ENCODE results near the gene KCTD2.
A peak's percentile ranks its signal among the peaks of the same experiment; 100 is the strongest.

The KCTD2 gene

DNA sequence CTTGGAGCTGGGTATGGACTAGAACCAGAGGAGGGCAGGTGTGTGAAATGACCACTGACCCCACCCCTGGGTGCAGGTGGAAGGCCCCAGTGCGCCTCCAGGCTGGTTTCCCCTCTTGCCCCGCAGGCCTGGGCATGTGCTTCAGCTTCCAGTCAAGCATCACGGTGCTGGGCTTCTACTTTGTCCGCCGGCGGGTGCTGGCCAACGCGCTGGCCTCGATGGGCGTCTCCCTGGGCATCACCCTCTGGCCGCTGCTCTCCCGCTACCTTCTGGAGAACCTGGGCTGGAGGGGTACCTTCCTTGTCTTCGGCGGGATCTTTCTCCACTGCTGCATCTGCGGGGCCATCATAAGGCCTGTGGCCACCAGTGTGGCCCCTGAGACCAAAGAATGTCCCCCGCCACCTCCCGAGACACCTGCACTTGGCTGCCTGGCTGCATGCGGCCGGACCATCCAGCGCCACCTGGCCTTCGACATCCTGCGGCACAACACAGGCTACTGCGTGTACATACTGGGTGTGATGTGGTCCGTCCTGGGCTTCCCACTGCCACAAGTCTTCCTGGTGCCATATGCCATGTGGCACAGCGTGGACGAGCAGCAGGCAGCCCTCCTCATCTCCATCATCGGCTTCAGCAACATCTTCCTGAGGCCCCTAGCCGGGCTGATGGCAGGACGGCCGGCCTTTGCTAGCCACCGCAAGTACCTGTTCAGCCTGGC lies 53.0 kb downstream of the KCTD2 start:
- DNase-seq (ENCODE audit: low spot score) = no peak

DNA sequence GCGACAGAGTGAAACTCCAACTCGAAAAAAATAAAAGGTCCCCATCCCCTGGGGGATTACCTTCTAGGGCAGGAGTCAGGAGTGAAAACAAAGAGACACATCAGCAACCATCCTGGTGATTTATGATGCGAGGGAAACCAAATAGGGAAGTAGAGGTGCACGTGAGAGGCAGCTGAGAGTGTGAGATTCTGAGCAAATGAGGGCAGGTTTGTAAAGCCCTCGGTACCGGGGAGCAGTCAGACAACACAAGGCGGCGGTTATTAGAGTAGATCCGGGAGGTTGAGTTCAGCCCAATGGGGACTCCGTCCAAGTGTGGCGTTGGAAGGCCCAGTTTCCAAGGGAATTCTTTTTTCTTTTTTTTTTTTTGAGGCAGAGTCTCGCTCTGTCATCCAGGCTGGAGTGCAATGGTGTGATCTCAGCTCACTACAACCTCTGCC lies 55.4 kb downstream of the KCTD2 start:
- DNase-seq (ENCODE audit: low spot score) = peak; percentile 78

DNA sequence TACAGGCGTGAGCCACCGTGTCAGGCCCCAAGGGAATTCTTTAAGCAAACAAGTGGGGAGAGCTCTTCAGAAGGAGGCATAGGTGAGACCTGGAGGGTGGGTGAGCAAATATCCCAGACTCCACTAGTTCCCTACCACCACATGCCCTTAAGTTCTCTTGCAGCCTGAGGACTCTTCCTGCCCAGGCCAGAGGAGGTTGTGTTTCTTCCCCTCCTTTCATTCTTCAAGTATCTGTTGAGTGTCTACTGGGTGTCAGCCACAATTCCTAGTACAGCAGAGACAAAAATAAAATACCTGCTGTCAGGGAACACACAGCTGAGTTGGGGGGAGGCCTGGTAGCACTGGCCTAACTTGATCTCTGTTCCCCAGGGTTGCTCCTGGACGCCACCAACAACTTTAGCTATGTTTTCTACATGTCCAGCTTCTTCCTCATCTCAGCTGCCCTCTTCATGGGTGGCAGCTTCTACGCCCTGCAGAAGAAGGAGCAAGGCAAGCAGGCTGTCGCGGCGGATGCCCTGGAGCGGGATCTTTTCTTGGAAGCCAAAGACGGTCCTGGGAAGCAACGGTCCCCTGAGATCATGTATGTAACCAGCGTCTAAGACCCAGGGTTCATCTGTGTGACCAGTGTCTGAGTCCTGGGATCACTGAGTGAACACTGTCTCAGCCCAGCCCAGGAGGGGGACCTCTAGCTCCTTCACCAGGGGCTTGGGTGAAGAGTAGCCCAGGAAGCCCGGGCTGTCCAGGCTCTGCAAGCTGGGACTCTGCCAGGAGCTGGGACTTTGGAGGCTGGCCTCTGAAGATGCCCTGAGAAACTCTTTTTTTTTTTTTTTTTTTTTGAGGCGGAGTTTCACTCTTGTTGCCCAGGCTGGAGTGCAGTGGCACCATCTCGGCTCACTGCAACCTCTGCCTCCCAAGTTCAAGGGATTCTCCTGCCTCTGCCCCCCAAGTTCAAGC lies 56.9 kb downstream of the KCTD2 start:
- DNase-seq (ENCODE audit: low spot score) = no peak

DNA sequence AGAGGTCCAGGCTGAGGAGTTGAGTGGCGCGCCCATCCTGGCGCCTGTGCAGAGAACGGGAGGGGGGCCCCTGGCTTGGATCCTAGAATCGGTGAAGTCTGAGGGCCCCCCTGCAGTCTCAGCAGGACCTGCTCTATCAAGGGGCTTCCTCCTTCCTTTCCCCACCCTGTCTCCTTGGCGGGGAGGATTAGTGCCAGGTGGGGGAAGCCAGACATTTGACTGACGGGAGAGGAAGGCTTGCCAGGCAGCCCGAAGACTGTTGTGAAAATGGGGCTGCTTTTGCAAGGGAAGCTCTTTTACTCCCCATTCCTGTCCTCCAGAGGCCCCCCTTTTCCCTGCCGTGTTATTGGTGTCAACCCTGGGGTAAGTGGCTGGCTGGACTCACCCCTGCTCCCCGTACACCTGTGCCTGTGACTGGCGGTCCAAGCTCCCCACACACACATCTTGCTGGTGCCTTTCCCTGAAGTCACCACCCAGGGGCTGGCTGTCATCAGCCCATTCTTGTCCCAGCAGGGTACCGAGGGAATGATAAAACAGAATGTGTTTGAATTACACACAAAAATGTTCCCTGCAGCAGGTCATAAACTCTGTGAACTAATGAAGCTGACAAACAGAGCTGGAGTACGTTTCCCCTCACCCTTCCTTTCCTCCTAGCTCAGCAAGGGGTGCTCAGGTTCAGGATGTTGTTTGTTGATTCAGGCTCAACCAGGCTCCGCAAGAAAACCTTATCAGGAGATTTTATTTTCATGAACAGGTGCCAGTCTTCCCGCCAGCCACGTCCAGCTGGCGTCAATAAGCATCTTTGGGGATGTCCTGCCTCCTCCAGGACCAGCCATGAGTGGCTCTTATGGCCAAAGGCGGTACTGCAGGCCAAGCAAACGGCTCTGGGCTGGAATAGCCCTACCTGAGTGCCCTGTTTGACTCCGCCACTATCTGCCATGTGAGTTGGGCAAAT lies 58.4 kb downstream of the KCTD2 start:
- peak; percentile 68 for DNase-seq (ENCODE audit: low spot score)

DNA sequence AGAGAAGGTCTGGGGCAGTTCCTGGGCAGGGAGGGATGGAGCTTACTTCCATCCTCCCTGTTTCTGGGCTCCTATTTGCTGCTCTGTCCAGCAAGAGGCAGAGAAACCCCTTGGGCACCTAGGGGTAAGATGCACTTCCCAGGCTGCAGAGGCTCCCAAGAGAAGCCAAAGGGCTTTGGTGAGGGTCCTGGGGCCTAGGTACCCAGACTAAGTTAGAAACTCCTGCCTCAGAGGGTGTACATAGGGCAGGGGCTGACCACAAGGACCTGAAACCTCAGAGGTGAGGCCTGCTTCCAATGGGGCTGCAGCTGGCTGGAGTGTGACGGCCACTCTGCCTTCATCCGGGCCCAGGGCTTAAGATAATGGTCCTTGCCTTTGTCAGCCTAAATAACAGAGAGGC lies 61.2 kb downstream of the KCTD2 start:
- DNase-seq (ENCODE audit: low spot score) = no peak

DNA sequence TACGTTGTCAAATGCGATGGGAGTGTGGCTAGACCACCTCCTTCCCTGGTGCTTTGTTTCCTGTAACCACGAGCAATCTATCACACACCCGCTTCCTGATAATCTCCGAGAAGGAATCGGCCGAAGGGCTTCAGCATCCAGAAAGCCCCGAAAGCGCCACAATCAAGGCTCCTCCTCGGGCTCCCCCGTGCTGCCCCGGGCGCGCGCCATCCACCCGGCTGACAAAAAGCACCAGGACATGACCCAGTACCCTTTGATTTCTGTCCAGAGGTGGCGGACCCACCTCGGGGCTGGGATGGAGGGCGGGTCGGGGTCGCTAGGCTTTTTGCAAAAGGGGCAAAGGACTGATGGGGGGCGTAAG lies 62.0 kb downstream of the KCTD2 start:
- DNase-seq (ENCODE audit: low spot score) = no peak

DNA sequence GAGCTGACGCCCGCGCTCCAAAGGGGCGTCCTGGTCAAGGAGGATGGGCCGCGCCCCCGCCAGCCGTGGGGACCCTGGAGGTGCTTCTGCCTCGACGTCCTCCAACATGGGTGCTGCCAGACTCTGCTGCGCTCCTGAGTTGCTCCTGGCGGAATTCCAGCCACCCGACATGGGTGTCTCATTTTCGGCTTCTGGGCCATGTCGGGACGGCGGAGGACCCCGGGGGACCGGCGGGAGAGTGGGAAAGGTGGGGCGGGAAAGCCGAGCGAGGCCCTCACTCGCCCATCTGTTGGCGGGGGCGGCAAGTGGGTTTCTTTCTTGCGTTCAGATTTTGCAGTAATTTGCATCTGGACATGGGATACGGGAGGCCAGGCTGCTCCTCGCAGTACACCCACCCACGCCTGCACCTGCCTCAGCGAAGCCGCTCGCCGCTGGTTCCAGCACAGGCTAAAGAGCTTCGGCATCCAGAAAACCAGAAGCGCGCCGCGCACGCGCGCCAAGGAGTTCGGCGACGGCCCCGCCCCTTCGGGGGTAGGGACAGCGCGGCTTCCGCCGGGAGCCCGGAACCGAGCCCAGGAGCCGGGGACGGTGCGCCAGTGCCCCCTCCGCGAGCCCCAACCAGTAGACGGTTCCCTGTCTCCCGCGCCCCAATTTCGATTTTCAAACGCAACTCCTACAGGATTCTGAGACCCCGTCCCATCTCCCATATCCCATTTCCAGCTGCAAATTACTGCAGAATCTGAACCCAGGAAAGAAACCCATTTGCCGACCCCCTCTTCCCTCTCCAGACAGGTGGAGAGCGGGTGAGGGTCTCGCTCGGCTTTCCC lies 62.6 kb downstream of the KCTD2 start, which contains the start of gene ARMC7:
Gene ARMC7, plus strand, starts transcription at position 563 of the 827 bp plus-strand sequence. CDS start 320 bp downstream, outside the sequence.
- peak; percentile 91 for DNase-seq (ENCODE audit: low spot score)

DNA sequence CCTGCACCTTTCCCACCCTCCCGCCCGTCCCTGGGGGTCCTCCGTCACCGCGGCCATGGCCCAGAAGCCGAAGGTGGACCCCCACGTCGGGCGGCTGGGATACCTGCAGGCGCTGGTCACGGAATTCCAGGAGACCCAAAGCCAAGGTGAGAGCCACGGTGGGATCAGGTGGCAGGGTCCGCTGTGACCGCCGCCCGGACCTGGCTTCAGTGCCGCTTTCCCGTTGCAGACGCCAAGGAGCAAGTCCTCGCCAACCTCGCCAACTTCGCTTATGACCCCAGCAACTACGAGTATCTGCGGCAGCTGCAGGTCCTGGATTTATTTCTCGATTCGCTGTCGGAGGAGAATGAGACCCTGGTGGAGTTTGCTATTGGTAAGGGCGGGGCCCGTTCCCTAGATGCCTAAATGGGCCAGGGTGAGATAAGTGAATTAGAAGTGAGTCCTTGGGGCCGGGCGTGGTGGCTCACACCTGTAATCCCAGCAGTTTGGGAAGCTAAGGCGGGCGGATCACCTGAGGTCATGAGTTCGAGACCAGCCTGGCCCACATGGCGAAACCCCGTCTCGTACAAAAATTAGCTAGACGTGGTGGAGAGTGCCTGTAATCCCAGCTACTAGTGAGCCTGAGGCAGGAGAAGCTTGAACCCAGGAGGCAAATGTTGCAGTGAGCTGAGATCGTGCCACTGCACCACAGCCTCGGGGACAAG lies 63.4 kb downstream of the KCTD2 start:
- DNase-seq (ENCODE audit: low spot score) = no peak

DNA sequence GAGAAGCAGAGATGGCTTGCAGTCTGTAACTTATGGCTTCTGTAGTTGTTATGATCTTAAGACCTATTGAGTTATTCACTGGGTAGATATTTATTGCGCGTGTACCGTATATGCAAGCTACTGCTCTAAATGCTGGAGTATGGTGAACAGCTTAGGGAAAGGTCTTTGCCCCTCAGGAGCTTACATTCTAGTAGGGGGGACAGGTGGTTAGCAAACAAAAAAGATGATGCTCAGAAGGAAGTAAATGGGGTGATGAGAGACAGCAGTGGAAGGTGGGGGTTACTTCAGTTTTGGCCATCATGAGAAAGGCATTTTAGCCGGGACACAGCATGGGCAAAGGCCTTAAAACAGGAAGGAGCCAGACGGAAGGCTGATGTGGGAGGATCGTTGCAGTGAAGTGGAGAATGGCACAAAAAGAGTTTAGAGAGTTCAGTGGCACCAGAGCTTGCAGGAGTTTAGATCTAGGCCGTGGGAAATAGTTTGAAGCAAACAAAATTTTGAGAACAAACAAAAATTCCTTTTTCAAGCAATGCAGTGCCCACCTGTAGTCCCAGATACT lies 64.8 kb downstream of the KCTD2 start:
- DNase-seq (ENCODE audit: low spot score) = no peak

DNA sequence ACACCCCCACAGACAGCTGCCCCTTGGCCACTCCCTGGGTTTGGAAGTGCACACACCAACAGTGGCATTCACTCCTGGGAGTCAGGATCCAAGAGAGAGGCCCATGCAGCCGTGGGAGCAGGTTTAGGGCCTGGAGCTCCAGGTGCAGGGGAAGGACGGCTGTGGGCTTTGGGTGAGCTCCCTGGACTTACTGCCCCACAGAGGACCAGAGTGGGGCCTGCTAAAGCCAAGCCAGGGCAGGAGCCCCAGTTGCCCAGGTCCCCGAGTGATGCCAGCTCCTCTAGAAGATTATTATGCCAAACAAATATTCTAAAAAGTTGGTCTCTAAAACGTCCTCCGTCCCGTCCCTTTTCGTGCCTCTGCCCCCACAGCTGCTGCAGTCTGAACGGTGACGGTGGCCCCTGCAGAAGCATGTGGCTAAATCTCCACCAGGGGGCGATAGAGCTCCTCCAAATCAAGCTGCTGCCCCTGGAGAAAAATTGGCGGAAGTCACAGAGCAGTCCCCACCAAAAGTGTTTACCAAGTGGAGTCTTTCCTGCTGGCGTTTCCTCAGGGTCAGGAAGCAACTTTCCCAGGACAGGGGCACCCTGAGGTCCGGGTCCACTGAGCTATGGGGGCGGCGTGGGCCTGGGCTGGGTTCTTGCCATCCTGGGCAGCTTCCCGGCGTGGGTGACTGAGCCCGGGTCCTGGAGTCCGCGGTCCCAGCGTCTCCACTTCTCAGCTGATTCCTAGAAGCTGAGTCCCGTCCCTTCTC lies 67.0 kb downstream of the KCTD2 start:
- peak; percentile 94 for DNase-seq (ENCODE audit: low spot score)

DNA sequence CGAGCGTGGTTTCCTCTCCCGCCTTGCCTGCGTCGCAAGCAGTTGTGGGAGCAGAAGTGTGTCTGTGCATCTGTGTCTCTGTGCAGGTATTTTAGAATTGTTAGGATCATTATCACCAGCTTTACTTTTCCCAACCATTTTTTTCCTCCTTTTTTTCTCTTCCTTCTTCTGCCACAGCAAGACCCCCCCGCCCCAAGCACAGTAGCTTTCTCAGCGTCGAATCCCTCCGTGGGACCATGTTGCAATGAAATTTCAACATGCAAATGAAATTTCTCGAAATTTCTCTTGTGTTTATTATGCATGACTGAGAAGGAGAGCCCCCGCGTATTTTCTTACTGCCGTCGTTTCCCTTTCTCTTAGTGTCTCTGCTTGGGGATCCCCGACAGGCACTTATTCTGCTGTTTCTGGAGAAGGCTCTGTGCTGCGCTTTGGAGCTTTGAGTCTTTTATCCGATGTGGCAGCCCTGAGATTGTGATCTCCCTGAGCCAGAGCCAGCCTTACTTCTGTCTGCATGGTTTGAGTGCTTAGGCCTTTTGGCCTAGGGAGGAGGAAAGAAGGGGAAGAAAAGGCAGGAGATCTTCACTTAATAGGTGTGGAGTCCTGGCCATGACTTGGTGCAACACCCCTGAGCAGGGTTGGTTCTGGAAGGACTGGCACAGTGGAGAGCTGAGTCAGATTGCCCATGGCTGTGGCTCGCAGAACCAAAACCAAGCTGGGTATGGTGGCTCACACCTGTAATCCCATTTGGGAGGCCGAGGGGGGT lies 67.7 kb downstream of the KCTD2 start:
- no peak for DNase-seq (ENCODE audit: low spot score)

All from NAMALWA (cell line).